NCI-H2227 (cell line): ENCODE measurements around the gene TMCC2.

Experiments used
- DNase-seq: peaks from one replicate; lab custom pipeline; 2025; ENCODE audit not compliant: unreplicated experiment; lab: John Stamatoyannopoulos, UW

TMCC2 gene

DNA sequence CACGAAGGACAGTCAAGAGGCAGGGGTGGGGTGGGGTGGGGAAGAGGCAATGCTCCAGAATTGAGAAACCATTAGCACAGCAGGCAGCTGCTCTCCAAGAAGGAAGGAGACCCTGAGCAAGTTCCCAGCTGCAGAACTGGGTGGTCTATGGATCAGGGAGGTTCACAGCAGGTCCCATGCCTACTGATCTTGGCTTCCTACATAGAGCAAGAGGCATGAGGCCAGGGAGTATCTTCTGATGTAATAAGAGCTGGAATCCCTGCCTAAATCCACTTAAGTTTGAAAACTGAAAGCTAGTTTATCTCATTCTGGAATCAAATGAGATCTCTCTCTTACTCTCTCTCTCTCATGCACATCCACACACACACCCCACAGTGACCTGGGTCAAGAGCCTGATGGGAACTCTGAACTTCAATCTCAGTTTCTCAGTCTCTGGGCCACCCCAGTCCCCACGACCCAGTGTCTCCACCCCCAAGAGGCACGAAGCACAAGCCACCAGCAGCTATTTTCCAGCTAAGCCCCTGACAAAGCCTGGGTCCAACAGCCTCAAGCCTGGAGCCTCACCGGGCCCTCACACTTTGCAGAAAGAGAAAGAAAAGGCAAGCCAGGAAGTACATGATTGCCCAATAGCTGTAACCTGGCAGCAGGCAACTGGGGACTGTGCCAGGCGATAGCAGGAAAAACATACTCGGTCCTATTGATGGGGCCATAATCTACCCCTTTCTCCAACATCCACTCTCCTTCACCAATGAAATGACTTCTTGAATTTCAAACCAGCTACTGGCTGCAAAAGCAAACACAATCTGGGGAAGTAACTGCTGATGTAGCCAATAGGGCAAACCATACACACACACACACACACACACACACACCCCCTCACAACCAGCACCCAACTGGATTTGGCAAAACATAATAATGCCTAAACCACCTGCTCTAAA lies 91.6 kb downstream of the TMCC2 start:
- no peak for DNase-seq

DNA sequence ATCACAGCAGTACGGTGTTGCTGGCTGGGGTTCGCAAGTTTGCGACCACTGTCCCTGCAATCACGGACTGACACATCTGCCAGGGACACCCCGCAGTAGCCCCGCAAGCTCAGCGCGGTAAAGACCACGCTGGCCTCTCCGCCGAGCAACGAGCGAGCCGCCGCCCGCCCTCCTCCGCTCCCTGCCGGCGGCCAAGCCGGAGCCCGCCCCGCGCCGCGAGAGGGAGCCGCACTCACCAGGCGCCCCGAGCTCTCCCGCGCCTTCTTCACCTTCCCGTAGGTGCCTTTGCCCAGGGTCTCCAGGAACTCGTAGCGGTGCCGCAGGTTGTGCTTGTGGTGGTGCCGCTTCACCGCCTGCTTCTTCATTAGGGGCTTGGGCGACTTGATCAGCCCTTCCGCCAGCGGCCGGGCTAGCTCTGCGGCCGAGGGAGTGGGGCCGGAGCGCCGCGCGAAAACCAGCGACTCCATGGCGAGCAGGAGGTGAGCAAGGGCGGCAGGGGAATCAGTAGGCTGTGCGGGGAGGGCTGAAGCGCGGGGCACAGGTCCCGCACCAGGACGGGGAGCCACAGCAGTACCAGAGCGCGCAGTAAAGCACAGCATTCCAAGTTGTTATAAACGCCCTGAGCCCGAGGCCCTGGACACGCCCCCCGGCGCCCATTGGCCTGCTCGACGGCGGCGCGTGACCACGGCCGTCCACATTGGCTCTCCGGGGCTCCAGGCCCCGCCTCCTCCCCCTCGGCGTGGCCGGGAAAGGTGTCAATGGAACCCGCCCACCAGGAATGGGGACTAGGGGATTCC lies 93.6 kb downstream of the TMCC2 start, which contains the start of gene NUAK2:
Gene NUAK2 (minus strand): TSS at position 584 of the 797 bp plus-strand sequence. CDS start 117 bp downstream, at position 467.
- DNase-seq, result peak; percentile 96

GRCh38 chr1:205321959-205322283 lies 94.2 kb downstream of the TMCC2 start:
- DNase-seq, result no peak
